Stimulated activated CD4-positive, alpha-beta T cell treated with anti-CD3 and anti-CD28 coated beads, Interleukin-12 subunit alpha, Interleukin-12 subunit beta, amount 100 ng/mL, for 48 hours (primary cell): ENCODE data around the gene UBLCP1.
A peak's percentile ranks its signal among the peaks of the same experiment; 100 is the strongest.

Experiments used
- DNase-seq, 3 donors: peaks; one replicate each; pipeline ENCODE4 v3.0.0-alpha.2; 2020; ENCODE audit warnings: low read depth in 2 of 3, low spot score in 1 of 3

Gene UBLCP1

GRCh38 chr5:159310511-159310910 lies 47.4 kb downstream of the UBLCP1 start:
- DNase-seq = peak in 2 of 3 donors; percentile 5 to 14

- no peak for DNase-seq
Observed at GRCh38 chr5:159311063-159311462, 48.0 kb downstream of the UBLCP1 start.

- DNase-seq = no peak
Observed at GRCh38 chr5:159313197-159313596, 50.1 kb downstream of the UBLCP1 start.

- peak in 1 of 3 donors; percentile 14 for DNase-seq
Observed at GRCh38 chr5:159316519-159317383, 53.7 kb downstream of the UBLCP1 start.

- DNase-seq = no peak
Observed at GRCh38 chr5:159317849-159318248, 54.8 kb downstream of the UBLCP1 start.

- DNase-seq = no peak
Observed at GRCh38 chr5:159318448-159318847, 55.4 kb downstream of the UBLCP1 start.

- no peak for DNase-seq
Observed at GRCh38 chr5:159319363-159319762, 56.3 kb downstream of the UBLCP1 start.

- no peak for DNase-seq
Observed at GRCh38 chr5:159319832-159320231, 56.7 kb downstream of the UBLCP1 start.

GRCh38 chr5:159322180-159322579 lies 59.1 kb downstream of the UBLCP1 start:
- no peak for DNase-seq

- DNase-seq = no peak
Observed at GRCh38 chr5:159324102-159324755, 61.1 kb downstream of the UBLCP1 start.

GRCh38 chr5:159324986-159325385 lies 61.9 kb downstream of the UBLCP1 start:
- DNase-seq = no peak

- DNase-seq = no peak
Observed at GRCh38 chr5:159330131-159330800, 67.2 kb downstream of the UBLCP1 start, which contains the start of gene IL12B. TSS of gene IL12B (minus strand) at chr5:159330487. CDS start at chr5:159326782, 3,705 bp downstream.

- peak; percentile 56 to 74 (median 57) for DNase-seq
Observed at GRCh38 chr5:159331093-159331973, 68.2 kb downstream of the UBLCP1 start.

GRCh38 chr5:159332800-159333544 lies 69.9 kb downstream of the UBLCP1 start:
- DNase-seq = no peak

- DNase-seq = no peak
Observed at GRCh38 chr5:159333545-159333925, 70.4 kb downstream of the UBLCP1 start.
